NCI-H748 (cell line): ENCODE results near the gene GLO1.
"Not testable (repeated sequence)": the region's sequence is repeated elsewhere in the genome, so short reads cannot be mapped to it uniquely, and the experiment has no call there.

Experiments
- DNase-seq: peaks from one replicate; lab custom pipeline; 2025; ENCODE audit not compliant: unreplicated experiment; lab: John Stamatoyannopoulos, UW

Gene GLO1

DNA sequence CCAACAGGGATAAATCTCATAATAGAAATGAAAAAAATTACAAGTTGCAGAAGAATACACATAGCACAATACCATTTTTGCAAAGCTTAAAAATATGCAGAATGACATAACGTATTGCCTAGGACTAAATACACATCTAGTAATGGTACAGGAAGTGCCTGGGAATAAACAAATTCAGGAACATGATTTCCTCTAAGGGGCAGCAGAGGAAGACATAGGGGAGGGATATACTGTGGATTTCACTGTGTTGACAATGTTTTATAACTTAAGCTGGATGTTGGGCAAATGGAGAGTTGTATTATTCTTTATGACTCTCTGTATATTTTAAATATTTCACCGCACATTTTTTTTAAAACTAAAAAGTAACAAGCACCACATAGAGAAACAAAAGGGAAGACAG, 5.6 kb upstream of the GLO1 start:
- peak; percentile 26 for DNase-seq

DNA sequence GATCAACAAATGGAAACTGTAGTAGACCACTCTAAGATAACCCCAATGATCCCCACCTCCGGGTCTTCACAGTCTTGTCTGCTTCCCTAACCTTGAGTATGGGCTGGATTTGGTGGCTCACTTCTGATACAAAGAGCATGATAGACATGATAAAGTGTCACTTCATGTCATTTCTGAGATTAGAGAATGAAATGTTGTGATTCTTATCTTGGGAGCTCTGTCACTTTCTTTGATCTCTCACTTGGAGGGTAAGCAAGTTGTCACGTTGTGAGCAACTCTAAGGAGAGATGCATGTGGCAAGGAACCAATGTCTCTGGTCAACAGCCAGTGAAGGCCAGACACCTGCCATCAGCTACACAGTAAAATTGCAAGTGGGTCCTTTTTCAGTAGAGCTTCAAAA, 3.0 kb upstream of the GLO1 start:
- DNase-seq, result no peak

- DNase-seq, result no peak
Observed at GRCh38 chr6:38703949-38704590, 1.1 kb upstream of the GLO1 start.

GRCh38 chr6:38701551-38701950, 1.4 kb downstream of the GLO1 start:
- DNase-seq, result no peak

DNA sequence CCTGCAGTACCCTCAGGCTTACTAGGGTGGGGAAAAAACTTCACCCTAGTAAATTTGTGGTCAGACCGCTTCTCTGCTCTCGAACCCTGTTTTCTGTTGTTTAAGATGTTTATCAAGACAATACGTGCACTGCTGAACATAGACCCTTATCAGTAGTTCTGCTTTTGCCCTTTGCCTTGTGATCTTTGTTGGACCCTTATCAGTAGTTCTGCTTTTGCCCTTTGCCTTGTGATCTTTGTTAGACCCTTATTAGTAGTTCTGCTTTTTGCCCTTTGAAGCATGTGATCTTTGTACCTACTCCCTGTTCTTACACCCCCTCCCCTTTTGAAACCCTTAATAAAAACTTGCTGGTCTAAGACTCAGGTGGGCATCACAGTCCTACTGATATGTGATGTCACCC, 3.2 kb downstream of the GLO1 start:
- DNase-seq, result not testable (repeated sequence)

DNA sequence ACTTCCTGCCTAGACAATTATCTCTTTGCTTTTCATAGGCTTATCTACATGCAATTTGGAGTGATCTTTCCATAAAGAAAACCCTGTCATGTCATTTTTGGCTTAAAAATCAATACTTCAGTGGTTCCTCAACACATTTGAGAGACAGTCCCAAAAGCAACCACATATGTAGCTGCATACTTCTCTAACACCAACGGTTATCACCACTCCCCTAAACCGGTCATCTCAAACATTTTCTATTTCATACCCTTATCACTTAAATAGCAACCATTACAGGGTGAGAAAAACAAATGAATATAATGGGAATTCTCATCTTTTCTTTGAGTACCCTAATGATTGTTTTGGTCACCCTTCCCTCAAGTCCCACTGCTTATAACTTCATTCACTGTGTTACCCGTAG, 5.1 kb downstream of the GLO1 start:
- no peak for DNase-seq

DNA sequence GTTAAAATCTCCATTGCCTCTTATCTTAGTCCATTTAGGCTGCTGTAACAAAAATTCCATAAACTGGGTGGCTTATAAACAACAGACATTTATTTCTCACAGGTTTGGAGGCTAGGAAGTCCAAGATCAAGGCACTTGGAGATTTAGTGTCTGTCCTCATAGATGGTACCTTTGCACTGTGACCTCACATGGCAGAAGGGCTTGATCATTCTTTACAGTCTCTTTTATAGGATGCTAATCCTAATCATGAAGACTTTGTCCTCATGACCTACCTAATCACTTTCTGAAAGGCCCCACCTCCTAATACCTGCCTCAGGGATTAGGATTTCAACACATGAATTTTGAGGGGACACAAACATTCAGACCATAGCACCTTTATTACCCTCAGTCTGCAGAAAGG, 6.6 kb downstream of the GLO1 start:
- DNase-seq, result no peak

GRCh38 chr6:38695933-38696332, 7.0 kb downstream of the GLO1 start:
- DNase-seq, result no peak

- no peak for DNase-seq
Observed at GRCh38 chr6:38695227-38695900, 7.6 kb downstream of the GLO1 start.

DNA sequence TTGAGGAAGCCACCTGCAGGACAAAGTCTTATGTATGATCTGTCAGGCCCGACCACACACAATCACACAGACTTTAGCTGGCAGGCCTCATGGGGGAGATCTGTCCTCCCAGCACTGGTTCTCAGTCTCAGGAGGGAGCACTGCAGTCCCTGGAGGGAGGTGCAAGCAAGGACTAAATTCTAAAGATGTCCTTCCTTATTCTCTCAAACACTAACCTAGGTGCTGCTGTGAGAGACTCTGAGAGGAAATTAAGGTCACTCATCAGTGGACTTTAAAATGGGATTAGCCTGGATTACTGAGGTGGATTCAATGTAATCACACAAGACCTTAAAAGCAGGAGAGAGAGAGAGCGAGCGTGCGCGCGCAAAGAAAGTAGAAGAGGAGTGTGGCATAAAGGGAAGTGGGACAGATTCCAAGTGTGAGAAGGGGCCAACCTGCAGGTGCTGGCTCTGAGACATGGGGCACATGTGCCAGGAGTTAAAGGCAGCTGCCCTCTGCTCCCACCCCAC, 14.3 kb downstream of the GLO1 start:
- DNase-seq, result no peak

DNA sequence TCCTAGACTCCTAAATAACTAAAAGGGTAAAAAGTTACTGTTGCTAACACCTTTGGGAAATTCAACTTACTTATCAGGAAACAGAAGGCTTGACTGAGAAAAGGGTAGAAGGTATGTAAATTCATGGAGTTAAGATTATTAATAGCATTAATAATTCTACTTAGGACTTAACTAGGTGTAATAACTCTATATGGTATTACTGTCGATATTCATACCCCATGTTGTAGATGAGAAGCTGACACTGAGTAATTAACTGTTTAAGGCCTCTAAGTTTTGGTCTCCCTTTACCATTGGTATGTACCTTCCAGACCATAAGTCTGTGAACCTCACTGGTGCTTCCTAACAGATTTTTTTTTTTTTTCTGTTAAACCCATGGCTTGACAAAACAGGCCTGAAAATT, 15.4 kb downstream of the GLO1 start:
- DNase-seq, result no peak

GRCh38 chr6:38687043-38687353, 15.9 kb downstream of the GLO1 start:
- DNase-seq, result no peak

GRCh38 chr6:38686270-38687042, 16.5 kb downstream of the GLO1 start:
- DNase-seq, result no peak

GRCh38 chr6:38684904-38685303, 18.0 kb downstream of the GLO1 start:
- no peak for DNase-seq

DNA sequence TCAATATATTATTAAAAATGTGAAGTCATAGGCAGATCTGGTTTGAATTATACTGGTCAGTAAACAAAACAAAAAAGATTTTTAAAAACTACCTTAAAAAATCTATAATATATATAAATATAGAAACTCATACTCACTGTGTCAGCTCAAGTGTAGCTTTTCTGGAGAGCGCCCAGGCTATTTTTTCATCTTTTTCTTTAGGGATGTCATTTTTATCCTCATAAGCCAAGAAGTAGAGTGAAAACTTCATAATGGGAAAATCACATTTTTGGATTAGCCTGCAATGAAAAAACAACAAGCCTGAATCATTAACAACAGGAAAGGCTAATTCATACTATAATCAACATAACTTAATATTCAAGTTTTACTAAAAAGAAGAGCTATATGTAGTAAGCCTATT, 18.7 kb downstream of the GLO1 start:
- no peak for DNase-seq

- no peak for DNase-seq
Observed at GRCh38 chr6:38681850-38682249, 21.1 kb downstream of the GLO1 start.

- DNase-seq, result no peak
Observed at GRCh38 chr6:38679668-38680067, 23.3 kb downstream of the GLO1 start.

GRCh38 chr6:38678178-38678760, 24.7 kb downstream of the GLO1 start:
- no peak for DNase-seq

DNA sequence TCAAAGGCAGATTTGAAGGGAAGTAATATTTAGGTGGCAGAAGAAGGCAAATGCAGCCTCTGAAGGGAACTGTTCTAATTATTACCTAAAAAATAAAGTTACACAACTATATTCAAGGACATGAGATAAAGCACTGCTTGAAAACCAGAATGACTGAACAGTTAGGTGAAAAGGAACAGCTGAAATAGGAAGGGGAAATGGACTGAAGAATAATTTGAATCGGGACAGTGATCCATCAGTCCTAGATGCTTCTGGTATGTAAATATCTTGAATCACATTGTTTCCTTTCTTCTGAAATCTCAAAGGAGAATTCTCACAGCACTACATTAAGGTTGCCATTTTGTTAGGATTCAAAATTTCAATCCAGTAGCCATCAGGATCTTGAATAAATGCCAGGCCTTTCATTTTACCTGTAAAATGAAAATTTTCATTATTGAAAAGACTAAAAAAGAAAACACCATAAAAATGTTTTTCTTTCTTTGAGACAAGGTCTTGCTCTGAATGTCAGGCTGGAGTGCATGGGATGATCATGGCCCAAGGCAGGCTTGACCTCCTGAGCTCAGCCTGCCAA, 25.9 kb downstream of the GLO1 start:
- DNase-seq, result no peak

DNA sequence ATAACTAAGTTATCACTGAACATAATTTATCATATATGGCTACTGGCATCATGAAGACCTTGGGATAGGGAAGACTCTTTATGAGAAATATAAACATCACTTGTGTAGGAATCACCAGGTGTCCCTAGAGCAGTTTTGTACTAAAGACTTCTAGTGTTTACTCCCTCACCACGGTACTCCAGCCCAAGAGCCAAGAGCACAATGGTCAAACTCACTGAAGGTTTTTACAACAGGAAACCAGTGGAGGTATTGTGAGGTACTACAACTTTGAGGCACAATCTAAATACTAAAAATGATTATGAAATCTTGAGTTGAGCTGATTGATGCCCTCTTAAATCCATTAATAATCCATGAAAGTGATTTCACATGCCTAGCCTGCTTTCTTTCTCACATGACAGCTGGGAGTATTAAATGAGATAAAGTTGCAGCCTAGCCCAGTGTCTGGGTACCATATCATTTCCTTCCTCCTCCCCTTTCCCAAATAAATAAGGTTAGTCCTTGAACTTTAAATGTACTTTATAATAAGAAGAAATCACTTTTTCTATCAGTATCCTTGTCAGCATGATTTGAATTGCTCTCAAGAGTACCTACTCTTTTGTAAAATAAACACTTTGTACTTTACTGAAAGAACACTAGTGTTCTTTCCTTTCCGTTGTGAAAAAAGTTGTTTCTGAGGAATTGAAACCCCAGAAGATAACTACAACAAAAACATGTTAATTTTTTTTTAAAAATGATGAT, 26.5 kb downstream of the GLO1 start:
- DNase-seq, result no peak
